GM23338 (cell line): ENCODE measurements around the gene SIL1. TPM values are rescaled to one million over a fixed set of nuclear protein-coding genes. Genes with fewer than 3 reads are reported as not detected.

ENCODE experiments used
- ATAC-seq: fragments of 200-7000 bp; cut with Tn5 transposase; 3 replicates; pipeline ENCODE4 v1.9.1; 2020
- DNase-seq: peaks from one replicate; pipeline ENCODE4 v3.0.0-alpha.2; 2015; ENCODE audit warnings: low spot score
- H2AFZ ChIP-seq: fragments of 200-600 bp; sonication (generic); 2 replicates; pipeline ENCODE4 v1.8.0; 2016; ENCODE audit warnings: antibody characterized with exemption, mild to moderate bottlenecking, moderate library complexity
- H3F3A ChIP-seq: fragments of 200-600 bp; sonication (generic); replicated peaks from 2 replicates; pipeline ENCODE4 v1.8.0; 2017; ENCODE audit warnings: antibody characterized with exemption, mixed run types, low read depth
- H3K27ac ChIP-seq: fragments of 200-600 bp; sonication (generic); 2 replicates; pipeline ENCODE4 v1.6.1; 2016; ENCODE audit warnings: low read depth
- H3K27me3 ChIP-seq: fragments of 200-600 bp; sonication (generic); 2 replicates; pipeline ENCODE4 v1.8.0; 2016; ENCODE audit warnings: mild to moderate bottlenecking, mixed run types, moderate library complexity; ENCODE audit not compliant: insufficient read depth
- H3K36me3 ChIP-seq: fragments of 200-600 bp; sonication (generic); 2 replicates; pipeline ENCODE4 v1.8.0; 2016; ENCODE audit warnings: mild to moderate bottlenecking; ENCODE audit not compliant: insufficient read depth
- H3K4me1 ChIP-seq: fragments of 200-600 bp; sonication (generic); 2 replicates; pipeline ENCODE4 v1.8.0; 2016; ENCODE audit warnings: mild to moderate bottlenecking, moderate library complexity; ENCODE audit not compliant: insufficient read depth
- H3K4me2 ChIP-seq: fragments of 200-600 bp; sonication (generic); 2 replicates; pipeline ENCODE4 v1.7.1; 2017; ENCODE audit warnings: mixed run types
- H3K4me3 ChIP-seq: fragments of 200-600 bp; sonication (generic); 2 replicates; pipeline ENCODE4 v1.6.1; 2016; ENCODE audit warnings: mixed run types
- H3K79me2 ChIP-seq: fragments of 200-600 bp; sonication (generic); replicated peaks from 2 replicates; pipeline ENCODE4 v1.8.0; 2017; ENCODE audit warnings: mild to moderate bottlenecking; ENCODE audit not compliant: insufficient read depth
- H3K9me2 ChIP-seq: fragments of 200-600 bp; sonication (generic); 2 replicates; pipeline ENCODE4 v1.8.0; 2017; ENCODE audit not compliant: insufficient read depth
- H4K20me1 ChIP-seq: fragments of 200-600 bp; sonication (generic); replicated peaks from 2 replicates; pipeline ENCODE4 v1.8.0; 2017; ENCODE audit warnings: mild to moderate bottlenecking; ENCODE audit not compliant: insufficient read depth
- H3K27ac Mint-ChIP-seq: 2 replicates; pipeline ENCODE4 v1.8.0; 2020; ENCODE audit warnings: inconsistent platforms, mild to moderate bottlenecking, moderate library complexity, mixed read lengths
- H3K27me3 Mint-ChIP-seq: 3 replicates; pipeline ENCODE4 v1.8.0; 2022; ENCODE audit warnings: low read depth, mild to moderate bottlenecking, moderate library complexity, mixed read lengths, inconsistent platforms; ENCODE audit not compliant: insufficient read depth, poor library complexity
- H3K36me3 Mint-ChIP-seq: 3 replicates; pipeline ENCODE4 v1.8.0; 2021; ENCODE audit warnings: low read depth, mild to moderate bottlenecking, inconsistent platforms, moderate library complexity, mixed read lengths
- H3K4me1 Mint-ChIP-seq: 3 replicates; pipeline ENCODE4 v1.8.0; 2020; ENCODE audit warnings: mild to moderate bottlenecking, inconsistent platforms, mixed read lengths
- H3K4me3 Mint-ChIP-seq: 3 replicates; pipeline ENCODE4 v1.8.0; 2021; ENCODE audit warnings: moderate library complexity, mild to moderate bottlenecking, inconsistent platforms, mixed read lengths
- H3K9me3 Mint-ChIP-seq: 3 replicates; pipeline ENCODE4 v1.8.0; 2020; ENCODE audit warnings: moderate library complexity, mild to moderate bottlenecking, inconsistent platforms, mixed read lengths
- CREB1 ChIP-seq: fragments of 250-450 bp; sonication (Bioruptor Pico); IDR thresholded peaks from 2 replicates; pipeline ENCODE4 v1.5.0; 2020; ENCODE audit warnings: low read depth, mild to moderate bottlenecking, moderate library complexity
- CTCF ChIP-seq, 2 experiments: fragments of 200-600 bp in 1 of 2; sonication (generic) in 1 of 2; conservative IDR thresholded peaks; 2 replicates each; pipeline versions ENCODE4 v1.5.1 to v1.6.1; 2016 to 2017; ENCODE audit warnings: antibody characterized with exemption in 2 of 2, low read depth in 2 of 2, mild to moderate bottlenecking in 2 of 2, moderate library complexity in 1 of 2
- ETS1 ChIP-seq: IDR thresholded peaks from 2 replicates; pipeline ENCODE4 v1.6.1; 2016; ENCODE audit warnings: antibody characterized with exemption
- EZH2 ChIP-seq: fragments of 200-600 bp; sonication (generic); IDR thresholded peaks from one replicate; pipeline ENCODE4 v1.8.0; 2017; ENCODE audit warnings: antibody characterized with exemption, mild to moderate bottlenecking, low read depth; ENCODE audit not compliant: unreplicated experiment
- EZH2phosphoT487 ChIP-seq: fragments of 200-600 bp; sonication (generic); IDR thresholded peaks from one replicate; pipeline ENCODE4 v1.8.1; 2018; ENCODE audit warnings: antibody characterized with exemption; ENCODE audit not compliant: unreplicated experiment
- JUNB ChIP-seq: IDR thresholded peaks from one replicate; pipeline ENCODE4 v1.6.1; 2016; ENCODE audit warnings: antibody characterized with exemption; ENCODE audit not compliant: unreplicated experiment
- NANOG ChIP-seq: IDR thresholded peaks from 2 replicates; pipeline ENCODE4 v1.6.1; 2016; ENCODE audit warnings: antibody characterized with exemption, borderline replicate concordance
- POLR2AphosphoS5 ChIP-seq: IDR thresholded peaks from 2 replicates; pipeline ENCODE4 v1.6.1; 2016; ENCODE audit warnings: antibody characterized with exemption, low read depth
- REST ChIP-seq: IDR thresholded peaks from one replicate; pipeline ENCODE4 v1.6.1; 2018; ENCODE audit warnings: antibody characterized with exemption; ENCODE audit not compliant: unreplicated experiment
- STAT1 ChIP-seq: IDR thresholded peaks from one replicate; pipeline ENCODE4 v1.6.1; 2016; ENCODE audit warnings: antibody characterized with exemption; ENCODE audit not compliant: unreplicated experiment
- ZNF114 ChIP-seq: fragments of 250-450 bp; sonication (Bioruptor Pico); IDR thresholded peaks from 2 replicates; pipeline ENCODE4 v1.5.0; 2020; ENCODE audit warnings: mild to moderate bottlenecking, moderate library complexity
- ZNF331 ChIP-seq: fragments of 250-450 bp; sonication (Bioruptor Pico); IDR thresholded peaks from 2 replicates; pipeline ENCODE4 v1.5.0; 2020; ENCODE audit warnings: low read depth, mild to moderate bottlenecking, moderate library complexity
- ZNF462 ChIP-seq: fragments of 250-450 bp; sonication (Bioruptor Pico); IDR thresholded peaks from 2 replicates; pipeline ENCODE4 v1.5.0; 2020; ENCODE audit warnings: mild to moderate bottlenecking, moderate library complexity
- polyA plus RNA-seq: library from polyadenylated mRNA; unstranded; fragments of >200 nt; fragmentation: Nextera tagmentation; extraction: Ambion mirVana; gene quantifications from 2 replicates; pipeline ENCODE4 v1.2.1, GENCODE V29; 2016
- total RNA-seq: library from RNA; depleted of rRNA; stranded (reverse); fragments of >200 nt; shearing (Covaris generic); gene quantifications from 2 replicates; pipeline ENCODE4 v1.2.3, GENCODE V29; 2014

SIL1 gene
- total and polyA plus RNA-seq, 2 experiments from 2014 or later: 5.5 to 5.9 TPM

- DNase-seq (no peak), ATAC-seq (no peak)
- H3K27me3 ChIP-seq: no peaks in the 10 kb centered on the region
- no peak for TF ChIP-seq POLR2AphosphoS5
- no peak for TF ChIP-seq EZH2phosphoT487
- TF ChIP-seq CTCF (conservative IDR thresholded peaks at IDR 0.05; ENCODE audit: low read depth in 2 of 2): no peak
- TF ChIP-seq REST: no peak
- TF ChIP-seq JUNB: no peak
- no peak for TF ChIP-seq ZNF331
- TF ChIP-seq ETS1: no peak
- no peak for TF ChIP-seq ZNF462 (CRISPR knock-in tag)
- no peak for TF ChIP-seq STAT1
- TF ChIP-seq CREB1 (CRISPR knock-in tag): no peak
- no peak for TF ChIP-seq ZNF114 (CRISPR knock-in tag)
- no peak for TF ChIP-seq EZH2
- TF ChIP-seq NANOG: no peak
- Mint-ChIP-seq H3K36me3 (no peaks in the 10 kb centered on the region), H3K9me3 (no peaks in the 10 kb centered on the region), H3K27ac (no peak overlapping the region), H3K4me3 (no peak overlapping the region), H3K4me1 (peaks cover 3% of the 10 kb centered on the region; the same call in 2 of the 3 replicates), H3K27me3 (no peaks in the 10 kb centered on the region)
- no peaks in the 10 kb centered on the region for H3K36me3 ChIP-seq
- no peaks in the 10 kb centered on the region for H3K4me1 ChIP-seq
- no peak overlapping the region for H2AFZ ChIP-seq
- no peak overlapping the region for H3K27ac ChIP-seq
- no peaks in the 10 kb centered on the region for H3F3A ChIP-seq
- no peak overlapping the region for H3K4me2 ChIP-seq
- no peaks in the 10 kb centered on the region for H4K20me1 ChIP-seq
- no peaks in the 10 kb centered on the region for H3K9me2 ChIP-seq
- H3K4me3 ChIP-seq: no peak overlapping the region
- H3K79me2 ChIP-seq: no peaks in the 10 kb centered on the region
Observed at GRCh38 chr5:139121120-139121519, 77.0 kb downstream of the SIL1 start.
